ENCODE data around the gene EFNA5. TPM values are rescaled to one million over a fixed set of nuclear protein-coding genes. Genes with fewer than 3 reads are reported as not detected.
A peak's percentile ranks its signal among the peaks of the same experiment; 100 is the strongest.

The EFNA5 gene
- total RNA-seq, 1 donor from 2014 or later = 10.2 TPM

- no peak for DNase-seq
Measured at GRCh38 chr5:107565791-107566767, 104.7 kb downstream of the EFNA5 start.

GRCh38 chr5:107564931-107565372 lies 105.8 kb downstream of the EFNA5 start:
- DNase-seq = no peak
- Histone ChIP-seq H3K4me3 (no peak overlapping the region), H3K36me3 (no peaks in the 10 kb centered on the region), H3K4me1 (peaks cover 6% of the 10 kb centered on the region), H3K27me3 (ENCODE audit: low read depth) (no peaks in the 10 kb centered on the region), H3K27ac (no peak overlapping the region), H3K9me3 (no peaks in the 10 kb centered on the region)
- no peak for ATAC-seq
- intact Hi-C loops (cut with DNase I) = no loop called here
- TF ChIP-seq, protein P1, sequence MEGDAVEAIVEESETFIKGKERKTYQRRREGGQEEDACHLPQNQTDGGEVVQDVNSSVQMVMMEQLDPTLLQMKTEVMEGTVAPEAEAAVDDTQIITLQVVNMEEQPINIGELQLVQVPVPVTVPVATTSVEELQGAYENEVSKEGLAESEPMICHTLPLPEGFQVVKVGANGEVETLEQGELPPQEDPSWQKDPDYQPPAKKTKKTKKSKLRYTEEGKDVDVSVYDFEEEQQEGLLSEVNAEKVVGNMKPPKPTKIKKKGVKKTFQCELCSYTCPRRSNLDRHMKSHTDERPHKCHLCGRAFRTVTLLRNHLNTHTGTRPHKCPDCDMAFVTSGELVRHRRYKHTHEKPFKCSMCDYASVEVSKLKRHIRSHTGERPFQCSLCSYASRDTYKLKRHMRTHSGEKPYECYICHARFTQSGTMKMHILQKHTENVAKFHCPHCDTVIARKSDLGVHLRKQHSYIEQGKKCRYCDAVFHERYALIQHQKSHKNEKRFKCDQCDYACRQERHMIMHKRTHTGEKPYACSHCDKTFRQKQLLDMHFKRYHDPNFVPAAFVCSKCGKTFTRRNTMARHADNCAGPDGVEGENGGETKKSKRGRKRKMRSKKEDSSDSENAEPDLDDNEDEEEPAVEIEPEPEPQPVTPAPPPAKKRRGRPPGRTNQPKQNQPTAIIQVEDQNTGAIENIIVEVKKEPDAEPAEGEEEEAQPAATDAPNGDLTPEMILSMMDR (IDR thresholded peaks at IDR 0.05) = no peak

More at GRCh38 chr5:107565791-107566767, 104.7 kb downstream of the EFNA5 start:
- Histone ChIP-seq H3K4me3 (no peak overlapping the region), H3K9me3 (no peaks in the 10 kb centered on the region), H3K27me3 (ENCODE audit: low read depth) (no peaks in the 10 kb centered on the region), H3K36me3 (no peaks in the 10 kb centered on the region), H3K4me1 (peaks cover 9% of the 10 kb centered on the region), H3K27ac (no peak overlapping the region)
- intact Hi-C loops (cut with DNase I) = no loop called here
- TF ChIP-seq, protein P1 (IDR thresholded peaks at IDR 0.05) = no peak
- ATAC-seq = no peak

- Histone ChIP-seq H3K36me3 (no peaks in the 10 kb centered on the region), H3K27ac (no peak overlapping the region), H3K27me3 (ENCODE audit: low read depth) (no peaks in the 10 kb centered on the region), H3K9me3 (no peaks in the 10 kb centered on the region), H3K4me3 (no peak overlapping the region), H3K4me1 (peaks cover 6% of the 10 kb centered on the region)
- TF ChIP-seq, protein P1 (IDR thresholded peaks at IDR 0.05) = no peak
- ATAC-seq = no peak
- intact Hi-C loops (cut with DNase I) = no loop called here
- no peak for DNase-seq
Measured at GRCh38 chr5:107563959-107564544, 106.7 kb downstream of the EFNA5 start.

DNA sequence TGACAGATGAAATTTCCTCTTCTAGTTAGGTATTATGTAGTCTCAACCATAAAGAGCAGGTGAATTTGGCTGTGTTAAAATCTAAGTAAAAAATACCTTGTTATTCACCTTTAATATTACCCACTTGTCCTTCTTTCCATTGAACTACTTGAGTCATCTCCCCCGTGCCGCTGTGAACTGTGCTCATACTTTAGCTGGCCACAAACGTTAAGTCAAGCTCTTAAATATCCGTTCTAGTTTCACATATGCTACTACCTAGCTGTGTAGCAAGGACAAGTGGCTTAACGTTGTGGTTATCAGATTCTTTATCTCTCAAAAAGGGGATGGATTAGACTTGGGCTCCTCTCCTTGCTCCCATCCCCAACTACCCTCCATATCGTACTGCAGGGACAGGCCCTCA lies 110.4 kb downstream of the EFNA5 start:
- intact Hi-C loops (cut with DNase I) = no loop called here
- TF ChIP-seq, protein P1 (IDR thresholded peaks at IDR 0.05) = no peak

GRCh38 chr5:107558823-107559375 lies 111.8 kb downstream of the EFNA5 start:
- DNase-seq = no peak
- Histone ChIP-seq H3K27ac (no peak overlapping the region), H3K36me3 (no peaks in the 10 kb centered on the region), H3K9me3 (no peaks in the 10 kb centered on the region), H3K4me3 (no peak overlapping the region), H3K27me3 (ENCODE audit: low read depth) (no peaks in the 10 kb centered on the region), H3K4me1 (peaks cover 3% of the 10 kb centered on the region)
- ATAC-seq = no peak
- intact Hi-C loops (cut with DNase I) = no loop called here
- TF ChIP-seq, protein P1 (IDR thresholded peaks at IDR 0.05) = no peak

More for the DNA sequence above, 110.4 kb downstream of the EFNA5 start:
- peaks cover 3% of the 10 kb centered on the region for H3K4me1 ChIP-seq
- DNase-seq (no peak), ATAC-seq (peak in 1 of 2 donors; percentile 32)
- H3K9me3 ChIP-seq = no peaks in the 10 kb centered on the region
- no peak overlapping the region for H3K4me3 ChIP-seq
- H3K27ac ChIP-seq = no peak overlapping the region
- H3K27me3 ChIP-seq (ENCODE audit: low read depth) = no peaks in the 10 kb centered on the region
- no peaks in the 10 kb centered on the region for H3K36me3 ChIP-seq

Data from lower lobe of right lung (tissue), 2 donors.